Inflammatory macrophage treated with lipopolysaccharide for 1 hour (primary cell): ENCODE measurements around the gene TLK1.

Experiments used
- DNase-seq, 2 donors: peaks; one replicate each; pipeline ENCODE4 v3.0.0-alpha.2; 2020 to 2022

TLK1 gene

DNA sequence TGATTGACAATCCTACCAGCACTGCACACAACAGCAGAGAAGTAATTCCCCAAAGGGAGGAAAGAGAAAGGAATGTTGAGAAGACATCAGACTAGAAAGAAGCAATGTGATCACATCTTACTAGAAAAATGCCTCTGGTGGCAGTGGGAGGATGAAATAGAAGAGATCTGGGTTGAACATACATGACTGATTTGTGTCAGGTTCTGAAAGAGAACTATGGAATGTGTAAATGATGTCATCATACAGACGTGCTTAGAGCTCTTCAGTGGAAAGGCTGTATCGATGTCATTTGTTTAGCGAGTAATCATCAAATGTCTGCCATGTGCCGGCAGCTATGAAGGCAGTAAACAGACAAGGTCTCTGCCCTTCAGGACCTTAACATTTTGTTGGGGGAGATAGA is 206.8 kb downstream of the TLK1 start:
- no peak for DNase-seq

DNA sequence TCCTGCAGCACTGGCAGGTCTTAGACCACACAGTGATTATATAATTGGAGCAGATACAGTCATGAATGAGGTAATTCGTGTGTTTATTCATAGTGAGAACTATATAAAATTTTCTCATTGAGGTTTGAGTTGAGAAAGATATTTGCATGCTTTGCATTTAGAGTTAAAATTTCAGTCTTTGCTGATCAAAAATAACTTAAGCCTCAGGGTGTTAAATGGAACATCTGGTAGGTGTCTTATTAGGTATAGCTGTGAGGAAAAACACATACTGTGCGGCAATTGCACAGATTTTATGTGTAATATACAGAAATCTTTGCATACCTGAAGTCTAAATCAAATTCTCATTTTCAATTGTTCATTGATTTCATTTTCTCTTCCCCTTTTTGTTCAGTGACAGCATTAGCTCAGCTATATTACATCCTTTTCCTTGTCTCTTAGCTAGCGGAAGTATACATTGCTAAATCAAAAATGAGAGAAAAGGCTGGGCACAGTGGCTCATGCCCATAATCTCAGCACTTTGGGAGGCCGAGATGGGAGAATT is 210.4 kb downstream of the TLK1 start:
- DNase-seq, result peak; percentile 71 to 75

DNA sequence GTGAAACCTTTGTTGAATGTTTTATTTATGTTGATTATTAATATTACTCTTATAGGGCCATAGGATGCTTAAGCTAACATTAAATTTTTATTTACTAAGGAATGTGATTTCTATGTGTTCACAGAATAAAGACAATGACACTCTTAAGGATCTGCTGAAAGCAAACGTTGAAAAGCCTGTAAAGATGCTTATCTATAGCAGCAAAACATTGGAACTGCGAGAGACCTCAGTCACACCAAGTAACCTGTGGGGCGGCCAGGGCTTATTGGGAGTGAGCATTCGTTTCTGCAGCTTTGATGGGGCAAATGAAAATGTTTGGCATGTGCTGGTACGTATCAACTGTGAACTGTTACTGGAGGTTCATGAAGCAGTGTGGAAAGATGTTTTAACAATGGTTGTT is 211.3 kb downstream of the TLK1 start:
- DNase-seq, result no peak

DNA sequence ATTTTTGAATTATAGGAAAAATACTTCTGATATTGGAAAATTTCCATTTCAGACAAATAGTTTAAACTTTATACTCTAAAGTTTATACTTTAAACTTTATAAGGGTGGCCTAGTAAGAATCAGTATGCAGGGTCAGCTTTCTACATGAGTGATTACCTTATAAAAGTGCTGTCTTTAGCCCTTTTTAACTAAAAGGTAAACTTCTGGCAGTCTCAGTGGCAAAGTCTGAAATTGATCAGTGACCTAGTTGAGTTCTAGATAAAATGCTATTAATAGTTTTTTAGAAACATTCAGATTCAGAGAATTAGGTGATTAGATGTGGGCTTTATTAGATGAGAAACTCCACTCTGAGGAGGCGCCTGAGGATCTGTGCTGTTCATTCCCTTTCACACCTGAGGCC is 216.1 kb downstream of the TLK1 start:
- no peak for DNase-seq

DNA sequence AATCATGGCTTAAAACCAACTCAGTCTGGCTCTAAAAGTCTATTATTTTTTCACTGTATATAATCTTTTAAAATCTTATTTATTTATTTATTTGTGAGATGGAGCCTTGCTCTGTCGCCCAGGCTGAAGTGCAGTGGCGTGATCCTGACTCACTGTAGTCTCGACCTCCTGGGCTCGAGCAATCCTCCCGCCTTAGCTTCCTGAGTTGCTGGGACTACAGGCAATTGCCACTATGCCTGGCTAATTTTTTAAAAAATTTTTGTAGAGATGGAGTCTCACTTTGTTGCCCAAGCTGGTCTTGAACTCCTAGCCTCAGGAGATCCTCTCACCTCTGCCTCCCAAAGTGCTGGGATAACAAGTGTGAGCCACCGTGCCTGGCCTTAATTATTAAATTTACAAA is 217.1 kb downstream of the TLK1 start:
- no peak for DNase-seq

DNA sequence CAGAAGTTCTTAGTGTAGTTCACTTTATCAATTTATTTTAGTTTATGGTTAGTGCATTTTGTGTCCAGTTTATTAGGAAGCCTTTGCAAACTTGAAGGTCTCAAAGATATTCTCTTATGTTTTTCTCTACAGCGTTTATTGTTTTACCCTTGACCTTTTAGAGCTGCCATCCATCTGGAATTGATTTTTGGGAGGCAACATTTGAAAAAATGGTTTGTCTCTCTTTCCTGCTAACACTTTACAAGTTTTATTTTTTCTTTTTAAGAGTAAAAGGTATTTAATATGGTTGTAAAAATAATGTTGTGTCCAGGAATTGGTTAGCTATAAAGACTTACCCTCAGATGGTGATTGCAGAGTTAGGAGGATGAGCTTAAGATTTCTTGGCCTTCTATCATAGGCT is 217.7 kb downstream of the TLK1 start:
- DNase-seq, result no peak

DNA sequence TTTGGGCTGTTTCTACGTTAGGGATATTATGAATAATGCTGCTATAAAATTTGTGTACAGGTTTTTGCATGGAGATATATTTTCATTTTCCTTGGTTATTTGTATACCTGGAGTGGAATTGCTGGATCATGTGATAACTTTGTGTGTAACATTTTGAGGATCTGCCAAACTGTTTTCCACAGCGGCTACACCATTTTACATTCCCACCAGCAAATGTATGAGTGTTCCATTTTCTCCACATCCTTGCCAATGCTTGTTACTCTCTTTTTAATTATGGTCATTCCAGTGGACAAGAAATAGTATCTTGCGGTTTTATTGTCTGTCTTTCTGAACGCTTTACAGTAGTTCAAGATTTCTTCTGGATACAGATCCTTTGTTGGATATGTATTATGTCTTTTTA is 218.1 kb downstream of the TLK1 start:
- no peak for DNase-seq
